ENCODE measurements around the gene CDC42BPB. TPM values are rescaled to one million over a fixed set of nuclear protein-coding genes. Genes with fewer than 3 reads are reported as not detected.
A peak's percentile ranks its signal among the peaks of the same experiment; 100 is the strongest.

The CDC42BPB gene
- total RNA-seq, 1 experiment from 2014 or later, result 103 TPM

DNA sequence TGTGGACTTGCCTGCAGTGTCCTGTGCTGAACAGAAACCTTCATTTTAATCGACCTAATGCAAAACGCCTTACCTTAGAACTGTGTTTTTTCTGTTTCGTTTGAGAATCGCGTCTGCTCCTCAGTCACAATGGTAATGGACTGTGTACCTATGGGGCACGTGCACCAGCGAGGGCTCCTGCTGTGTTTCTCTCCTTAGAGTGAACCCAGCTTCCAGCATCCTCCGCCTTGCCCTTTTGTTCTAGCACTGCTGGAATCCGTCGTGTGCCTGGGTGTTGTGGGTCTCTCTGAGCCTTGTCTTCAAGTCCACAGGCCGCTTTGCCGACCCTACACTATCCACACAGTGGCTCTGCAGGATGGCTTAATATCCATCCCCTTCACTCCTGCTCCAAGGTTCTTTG is 131.2 kb downstream of the CDC42BPB start:
- Histone ChIP-seq H2BK12ac (ENCODE audit: insufficient read length, low read depth, low read length) (no peak overlapping the region), H3K79me1 (ENCODE audit: insufficient read depth, low read depth, low read length, poor library complexity, severe bottlenecking) (no peaks in the 10 kb centered on the region), H3K79me2 (ENCODE audit: insufficient read depth, low read length) (no peaks in the 10 kb centered on the region), H3K4ac (ENCODE audit: low read depth, low read length) (no peak overlapping the region), H3K23ac (ENCODE audit: insufficient read length, low read depth, low read length) (no peak overlapping the region), H2BK15ac (ENCODE audit: low read depth, low read length) (no peak overlapping the region), H3K9ac (ENCODE audit: extremely low read depth, insufficient read length, low read length) (no peak overlapping the region), H2AFZ (ENCODE audit: low read length) (no peak overlapping the region), H4K91ac (ENCODE audit: insufficient read length, low read depth, low read length) (no peak overlapping the region), H2BK120ac (ENCODE audit: low read depth, low read length, poor library complexity, severe bottlenecking) (no peak overlapping the region), H3K27ac (ENCODE audit: insufficient read length, low read depth, low read length) (no peak overlapping the region), H2AK5ac (ENCODE audit: insufficient read length, low read length) (no peak overlapping the region), H4K20me1 (ENCODE audit: control insufficient read depth, insufficient read depth, insufficient read length) (no peaks in the 10 kb centered on the region), H4K8ac (replicated peaks; ENCODE audit: insufficient read length, low read depth, low read length) (no peak overlapping the region), H3K4me1 (ENCODE audit: insufficient read depth, low read length) (no peaks in the 10 kb centered on the region), H2BK20ac (ENCODE audit: low read depth, low read length, poor library complexity, severe bottlenecking) (no peak overlapping the region), H3T11ph (ENCODE audit: low read length) (no peak overlapping the region), H3K27me3 (ENCODE audit: insufficient read depth, low read length) (peaks cover 36% of the 10 kb centered on the region), H3K9me3 (ENCODE audit: control insufficient read depth, low read depth, low read length) (no peaks in the 10 kb centered on the region), H3K4me2 (ENCODE audit: insufficient read depth, insufficient read length, low read length) (no peak overlapping the region), H2BK5ac (ENCODE audit: insufficient read length, low read length) (no peak overlapping the region), H3K23me2 (ENCODE audit: insufficient read length, low read depth, low read length, poor library complexity, severe bottlenecking) (peaks cover 25% of the 10 kb centered on the region), H3K56ac (ENCODE audit: insufficient read length, low read depth, low read length) (no peak overlapping the region), H3K14ac (ENCODE audit: insufficient read depth, low read length) (no peak overlapping the region), H3K18ac (ENCODE audit: insufficient read length, low read depth, low read length) (no peak overlapping the region), H4K5ac (ENCODE audit: insufficient read length, low read depth, low read length) (no peak overlapping the region)
- peak overlapping the region in 1 of 2 experiments; percentile 30; a peak in 2 of 5 replicates for H3K4me3 Mint-ChIP-seq
- WGBS (ENCODE audit: extremely low coverage, insufficient read length, low lambda C conversion rate), result no CpG with 5 or more reads among the region's 12 CpGs
- H3K36me3 Mint-ChIP-seq (ENCODE audit: insufficient read depth in 1 of 3, low read depth in 3 of 3), result no peaks in the 10 kb centered on the region
- H3K27ac Mint-ChIP-seq, result 0 out of 7 replicates have a peak overlapping the region, but pooled peaks of 1 of the 3 experiments have one; percentile 53
- peaks cover 48% of the 10 kb centered on the region for H3K27me3 Mint-ChIP-seq (ENCODE audit: low read depth)
- no peak for DNase-seq
- no peaks in the 10 kb centered on the region; a peak in 1 of 5 replicates for H3K9me3 Mint-ChIP-seq
- TF ChIP-seq, protein P1, sequence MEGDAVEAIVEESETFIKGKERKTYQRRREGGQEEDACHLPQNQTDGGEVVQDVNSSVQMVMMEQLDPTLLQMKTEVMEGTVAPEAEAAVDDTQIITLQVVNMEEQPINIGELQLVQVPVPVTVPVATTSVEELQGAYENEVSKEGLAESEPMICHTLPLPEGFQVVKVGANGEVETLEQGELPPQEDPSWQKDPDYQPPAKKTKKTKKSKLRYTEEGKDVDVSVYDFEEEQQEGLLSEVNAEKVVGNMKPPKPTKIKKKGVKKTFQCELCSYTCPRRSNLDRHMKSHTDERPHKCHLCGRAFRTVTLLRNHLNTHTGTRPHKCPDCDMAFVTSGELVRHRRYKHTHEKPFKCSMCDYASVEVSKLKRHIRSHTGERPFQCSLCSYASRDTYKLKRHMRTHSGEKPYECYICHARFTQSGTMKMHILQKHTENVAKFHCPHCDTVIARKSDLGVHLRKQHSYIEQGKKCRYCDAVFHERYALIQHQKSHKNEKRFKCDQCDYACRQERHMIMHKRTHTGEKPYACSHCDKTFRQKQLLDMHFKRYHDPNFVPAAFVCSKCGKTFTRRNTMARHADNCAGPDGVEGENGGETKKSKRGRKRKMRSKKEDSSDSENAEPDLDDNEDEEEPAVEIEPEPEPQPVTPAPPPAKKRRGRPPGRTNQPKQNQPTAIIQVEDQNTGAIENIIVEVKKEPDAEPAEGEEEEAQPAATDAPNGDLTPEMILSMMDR (conservative IDR thresholded peaks at IDR 0.05), result no peak
- peaks cover 15 to 19% of the 10 kb centered on the region in 2 experiments for H3K4me1 Mint-ChIP-seq

Data from H9 (cell line).